Hematopoietic multipotent progenitor cell treated with erythropoietin and hydrocortisone succinate and interleukin-3 and kit ligand, for 6 days (in vitro differentiated cells): ENCODE data around the gene RDH14.

Source experiments
- DNase-seq: peaks from one replicate; pipeline ENCODE4 v3.0.0-alpha.2; 2015

Gene RDH14

GRCh38 chr2:18560797-18561085 lies 288 bp upstream of the RDH14 start:
- DNase-seq, result no peak

- no peak for DNase-seq
Observed at GRCh38 chr2:18559531-18560030, 872 bp downstream of the RDH14 start.

DNA sequence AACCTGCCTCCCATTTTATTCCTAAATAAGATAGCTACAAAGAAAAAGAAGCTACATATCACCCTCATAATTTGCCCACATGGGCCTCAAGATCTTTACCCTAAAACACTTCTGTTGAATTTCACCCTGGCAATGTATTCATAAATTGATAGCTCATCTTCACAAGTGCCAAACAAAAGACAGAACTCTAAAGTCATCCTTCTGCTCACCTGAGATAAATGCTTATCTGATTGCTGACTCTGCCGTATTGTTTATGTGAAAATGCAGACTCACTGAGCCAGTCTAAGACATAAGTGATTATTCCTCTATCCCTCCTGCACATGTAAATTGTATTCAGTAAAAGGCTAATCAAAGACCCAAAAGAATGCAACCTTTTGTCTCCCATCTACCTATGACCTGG lies 2.0 kb downstream of the RDH14 start:
- DNase-seq, result peak; percentile 53

GRCh38 chr2:18557121-18557520 lies 3.3 kb downstream of the RDH14 start:
- no peak for DNase-seq

- no peak for DNase-seq
Observed at GRCh38 chr2:18552351-18553077, 7.9 kb downstream of the RDH14 start.

GRCh38 chr2:18551623-18552022 lies 8.8 kb downstream of the RDH14 start:
- no peak for DNase-seq

DNA sequence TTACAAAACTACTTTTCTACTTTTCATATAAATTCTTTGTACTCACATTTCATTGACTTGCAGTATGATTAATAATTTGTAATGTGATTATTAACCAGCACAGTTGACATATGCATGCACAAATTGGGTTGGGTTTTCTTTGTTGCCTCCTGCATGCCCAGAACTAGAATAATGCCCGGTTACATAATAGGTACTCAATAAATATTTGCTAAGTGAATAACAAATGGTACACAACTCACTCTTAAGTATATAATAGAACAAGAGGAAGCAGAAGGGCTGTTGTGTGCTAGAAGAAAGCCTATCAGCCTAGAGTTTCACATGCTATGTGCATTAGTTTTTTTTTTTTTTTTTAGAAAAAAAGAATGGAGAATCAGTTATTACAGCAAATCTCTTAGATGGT lies 9.3 kb downstream of the RDH14 start:
- DNase-seq, result no peak

GRCh38 chr2:18550433-18550832 lies 10.0 kb downstream of the RDH14 start:
- DNase-seq, result peak; percentile 65

GRCh38 chr2:18549083-18549482 lies 11.4 kb downstream of the RDH14 start:
- DNase-seq, result no peak

DNA sequence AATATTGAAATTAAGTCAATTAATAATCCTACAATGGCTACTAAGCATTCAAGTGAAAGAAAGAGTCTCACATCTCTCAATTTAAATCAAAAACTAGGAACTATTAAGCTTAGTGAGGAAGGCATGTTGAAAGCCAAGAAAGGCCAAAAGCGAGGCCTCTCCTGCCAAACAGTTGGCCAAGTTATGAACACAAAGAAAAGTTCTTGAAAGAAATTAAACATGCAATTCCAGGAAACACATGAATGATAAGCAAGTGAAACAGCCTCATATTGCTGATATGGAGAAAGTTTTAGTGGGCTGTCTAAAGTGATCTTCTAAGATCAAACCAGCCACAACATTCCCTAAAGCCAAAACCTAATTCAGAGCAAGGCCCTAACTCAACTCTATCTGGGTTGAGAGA lies 11.8 kb downstream of the RDH14 start:
- DNase-seq, result peak; percentile 67

DNA sequence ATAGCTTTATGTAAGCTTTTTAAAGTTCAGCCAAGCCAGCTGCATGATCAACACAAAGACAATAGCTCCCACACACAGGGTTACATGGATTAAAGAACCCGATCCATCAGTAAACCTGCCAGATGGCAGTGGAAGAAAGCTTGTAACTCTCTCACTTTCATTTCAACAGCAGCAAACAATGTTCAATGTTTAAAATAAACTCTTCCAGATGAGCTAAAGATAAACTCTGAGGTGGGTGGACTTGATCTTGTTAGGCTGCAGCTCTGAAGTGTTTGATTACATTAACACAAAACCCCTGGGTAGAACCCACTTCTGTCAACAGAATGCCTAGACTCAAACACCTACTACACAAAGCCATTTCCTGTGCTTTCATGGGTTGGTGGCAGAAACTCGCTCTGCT lies 13.9 kb downstream of the RDH14 start:
- no peak for DNase-seq

DNA sequence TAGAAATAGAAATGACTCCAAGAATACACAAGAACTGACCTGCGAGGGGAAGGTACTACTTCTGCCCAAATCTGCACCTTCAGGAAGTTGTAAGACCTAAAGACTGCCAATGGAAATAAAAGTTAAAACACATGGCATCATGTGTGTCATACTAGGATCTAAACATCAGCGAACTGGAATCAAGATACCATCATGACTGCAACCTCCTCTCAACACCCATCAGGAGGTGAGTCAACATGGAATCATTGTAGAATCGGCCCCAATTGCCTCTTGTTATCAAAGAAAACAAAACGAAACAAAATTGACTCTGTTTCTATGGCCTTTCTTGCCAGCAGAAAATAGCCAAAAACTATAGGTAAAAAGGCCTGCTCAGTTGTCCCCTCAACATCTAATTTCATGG lies 15.1 kb downstream of the RDH14 start:
- DNase-seq, result no peak

- DNase-seq, result no peak
Observed at GRCh38 chr2:18544171-18544570, 16.3 kb downstream of the RDH14 start.

GRCh38 chr2:18540872-18541271 lies 19.6 kb downstream of the RDH14 start:
- no peak for DNase-seq

- DNase-seq, result no peak
Observed at GRCh38 chr2:18536697-18537096, 23.8 kb downstream of the RDH14 start.

DNA sequence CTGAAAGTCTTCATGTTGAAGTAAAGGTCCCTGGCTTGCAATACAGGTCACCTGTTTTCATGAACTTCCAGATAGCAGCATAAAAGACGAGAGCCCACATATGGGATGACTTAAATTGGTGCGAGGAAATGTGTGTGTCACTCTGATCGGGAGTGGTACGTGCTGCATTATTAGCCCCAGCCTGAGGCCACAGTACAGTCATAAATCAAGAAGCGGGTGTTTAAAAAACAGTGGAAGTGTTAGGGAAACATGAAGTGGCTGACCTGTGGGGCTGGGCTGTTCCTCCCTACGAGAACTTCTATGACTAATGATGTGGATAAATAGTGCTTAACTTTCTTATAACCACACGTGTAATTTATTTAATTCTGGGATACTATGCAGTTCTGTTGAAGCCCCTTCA lies 24.4 kb downstream of the RDH14 start:
- DNase-seq, result no peak

- DNase-seq, result no peak
Observed at GRCh38 chr2:18531194-18531593, 29.3 kb downstream of the RDH14 start.

DNA sequence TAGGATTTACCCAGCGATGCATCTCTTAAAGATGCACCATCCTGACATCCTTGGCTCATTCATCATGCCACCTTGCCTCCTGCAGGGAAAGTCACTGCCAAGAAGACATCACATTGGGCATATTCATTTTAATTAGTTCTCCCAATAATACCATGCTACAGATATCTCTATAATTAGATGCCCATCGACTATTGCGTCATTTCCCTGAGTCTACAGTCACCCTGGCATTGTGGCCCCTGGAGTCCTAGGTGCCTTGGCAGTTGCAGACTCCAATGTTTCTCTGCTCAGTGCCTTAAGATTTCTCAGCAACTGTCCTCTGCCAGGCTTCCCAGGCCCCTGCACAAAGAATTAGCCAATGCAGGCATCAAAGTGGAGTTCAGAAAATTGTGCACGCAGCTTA lies 32.6 kb downstream of the RDH14 start:
- no peak for DNase-seq

- DNase-seq, result no peak
Observed at GRCh38 chr2:18527326-18527725, 33.1 kb downstream of the RDH14 start.

GRCh38 chr2:18526429-18526828 lies 34.0 kb downstream of the RDH14 start:
- no peak for DNase-seq

GRCh38 chr2:18525852-18526251 lies 34.6 kb downstream of the RDH14 start:
- DNase-seq, result no peak

DNA sequence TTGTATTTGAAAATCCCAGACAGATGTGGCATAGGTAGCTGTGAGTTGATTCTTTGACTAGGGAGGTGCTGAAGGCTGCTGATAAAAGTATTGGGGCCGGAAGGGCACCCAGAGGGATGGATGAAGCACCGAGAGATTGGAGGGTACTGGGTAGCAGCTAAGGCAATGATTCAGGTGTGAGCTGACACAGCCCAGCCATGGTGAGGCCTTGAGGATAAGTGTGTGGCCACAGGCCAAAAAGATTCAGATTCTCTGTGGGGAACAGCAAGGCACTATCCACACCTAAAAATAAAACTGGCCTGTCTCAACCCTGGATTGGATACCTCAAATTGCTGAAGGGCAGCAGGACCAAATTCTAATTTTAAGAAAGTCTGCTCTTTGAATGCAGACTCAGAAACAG lies 35.2 kb downstream of the RDH14 start:
- no peak for DNase-seq

DNA sequence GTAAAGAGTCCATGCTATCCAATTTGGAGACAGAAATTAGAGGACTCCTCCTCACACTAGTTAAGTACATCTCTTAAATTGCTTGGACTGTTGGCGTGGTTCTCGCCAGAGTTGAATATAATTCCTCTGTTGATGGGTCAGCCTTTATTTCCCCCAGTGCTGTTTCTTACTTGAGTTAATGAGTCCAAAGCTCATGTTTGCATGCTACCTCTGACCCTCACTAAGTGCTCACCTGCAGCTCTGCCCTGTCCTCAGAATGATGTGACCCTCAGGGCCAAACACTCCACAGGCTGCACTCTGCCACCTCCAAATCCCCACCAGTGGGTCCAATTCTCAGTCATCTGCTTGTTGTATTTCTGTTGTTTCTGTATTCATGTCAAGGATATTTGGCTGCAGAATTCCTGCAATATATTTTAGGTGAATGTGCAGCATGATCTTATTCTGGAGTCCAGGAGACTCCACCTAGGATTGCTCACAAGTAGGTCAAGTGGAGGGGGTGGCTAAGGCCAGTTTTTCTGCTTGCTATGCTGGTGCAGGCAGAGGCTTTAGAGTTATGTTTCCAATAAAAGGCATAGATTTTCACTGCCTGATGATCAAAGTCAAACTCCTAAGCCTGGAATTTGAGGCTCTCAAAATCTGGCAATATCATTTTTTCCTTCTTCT lies 37.8 kb downstream of the RDH14 start:
- no peak for DNase-seq

DNA sequence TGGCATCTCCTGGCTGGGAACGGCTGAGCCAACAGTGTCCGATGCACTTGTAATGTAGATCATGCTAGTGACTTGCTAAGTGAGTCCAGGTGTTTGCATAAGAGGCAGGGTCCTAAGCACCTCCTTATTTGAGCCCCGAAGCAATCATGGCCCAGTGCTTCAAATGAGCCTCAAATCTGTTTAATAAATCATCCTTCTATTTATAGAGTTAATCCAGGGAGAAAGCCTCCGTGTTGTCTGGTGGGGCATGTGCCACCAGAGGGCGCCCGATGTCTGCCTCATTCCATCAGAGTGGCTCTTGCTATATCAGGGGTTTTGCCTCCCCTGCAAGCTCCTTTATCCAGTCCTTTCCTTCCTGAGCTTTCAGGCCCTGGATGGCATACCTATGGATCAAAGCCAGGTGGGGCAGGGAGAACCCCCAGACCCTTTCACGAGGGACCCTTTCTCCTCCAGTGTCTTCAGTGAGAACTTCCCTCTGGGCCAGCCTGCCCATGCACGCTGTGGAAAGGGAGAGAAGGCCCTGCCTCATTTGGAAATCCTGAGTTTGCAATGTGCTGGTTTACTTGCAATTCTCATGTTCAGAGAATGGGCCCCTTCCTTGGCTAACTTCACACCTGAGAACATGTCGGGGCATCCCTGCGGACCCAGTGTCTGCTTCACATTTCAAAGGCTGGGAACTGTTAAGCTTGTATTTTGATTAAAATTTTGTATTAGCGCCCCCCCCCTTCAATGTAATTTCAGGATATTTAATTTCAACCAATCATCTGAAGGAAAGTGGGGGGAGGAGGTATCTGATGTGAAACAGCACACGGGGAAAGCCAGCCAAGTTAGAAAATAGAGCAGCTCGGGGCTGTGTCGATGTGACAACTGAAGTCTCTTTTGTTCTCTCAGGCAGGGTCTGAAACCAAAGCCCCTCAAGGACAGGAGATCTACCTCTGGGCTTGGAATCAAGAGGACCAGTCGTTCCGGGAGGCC lies 39.7 kb downstream of the RDH14 start:
- peak; percentile 86 for DNase-seq
